SJCRH30 (cell line): ENCODE data around the gene GHRL. TPM values are rescaled to one million over a fixed set of nuclear protein-coding genes. Genes with fewer than 3 reads are reported as not detected.

ENCODE experiments used
- DNase-seq, 2 experiments: peaks; one replicate each; pipeline ENCODE4 v3.0.0-alpha.2; 2015 to 2020
- H3K27ac ChIP-seq: fragments of 250-450 bp; sonication (Bioruptor Pico); 2 replicates; pipeline ENCODE4 v1.5.1; 2020; ENCODE audit warnings: mild to moderate bottlenecking, moderate library complexity
- H3K27me3 ChIP-seq: fragments of 250-450 bp; sonication (Bioruptor Pico); 2 replicates; pipeline ENCODE4 v1.5.1; 2020; ENCODE audit warnings: mild to moderate bottlenecking, moderate library complexity
- H3K36me3 ChIP-seq: fragments of 250-450 bp; sonication (Bioruptor Pico); 2 replicates; pipeline ENCODE4 v1.5.1; 2020; ENCODE audit warnings: mild to moderate bottlenecking, moderate library complexity
- H3K4me1 ChIP-seq: fragments of 250-450 bp; sonication (Bioruptor Pico); 2 replicates; pipeline ENCODE4 v1.5.1; 2020; ENCODE audit warnings: mild to moderate bottlenecking, moderate library complexity
- H3K4me3 ChIP-seq: fragments of 250-450 bp; sonication (Bioruptor Pico); 2 replicates; pipeline ENCODE4 v1.5.1; 2020; ENCODE audit warnings: mild to moderate bottlenecking, moderate library complexity
- H3K9me3 ChIP-seq: fragments of 250-450 bp; sonication (Bioruptor Pico); replicated peaks from 2 replicates; pipeline ENCODE4 v1.5.1; 2020; ENCODE audit warnings: mild to moderate bottlenecking, moderate library complexity
- total RNA-seq: library from RNA; depleted of rRNA; stranded (reverse); fragments of >200 nt; shearing (Covaris generic); gene quantifications from 2 replicates; pipeline ENCODE4 v1.2.3, GENCODE V29; 2014; rRNA removed

Gene GHRL
- total RNA-seq, 1 experiment from 2014 or later = not detected

- H3K4me3 ChIP-seq = no peak overlapping the region
- H3K9me3 ChIP-seq = no peaks in the 10 kb centered on the region
- peaks cover 4% of the 10 kb centered on the region for H3K4me1 ChIP-seq
- H3K27ac ChIP-seq = no peak overlapping the region
- DNase-seq = no peak
- H3K27me3 ChIP-seq = no peaks in the 10 kb centered on the region
- H3K36me3 ChIP-seq = 0 out of 2 replicates have a peak, but pooled peaks cover 3% of the 10 kb centered on the region
Measured at GRCh38 chr3:10238345-10239183, 54.2 kb downstream of the GHRL start.

Other genes with a start within 250 kb of the GHRL start
- gene FANCD2OS, start 184.7 kb downstream of the GHRL start, total RNA-seq = not detected in 2 replicates
- gene BRK1, start 177.3 kb downstream of the GHRL start, total RNA-seq = 115 and 119 TPM in 2 replicates
- gene VHL, start 151.2 kb downstream of the GHRL start, total RNA-seq = 58.3 and 63.8 TPM in 2 replicates
- gene IRAK2, start 128.0 kb downstream of the GHRL start, total RNA-seq = 8.1 TPM in 2 replicates
- gene TATDN2, start 44.5 kb downstream of the GHRL start, total RNA-seq = 19.4 and 22.6 TPM in 2 replicates
- 127 and 134 TPM in 2 replicates for gene SEC13, start 28.2 kb upstream of the GHRL start, total RNA-seq
- gene ATP2B2, start 212.6 kb upstream of the GHRL start, total RNA-seq = not detected in 2 replicates